GM21717 (cell line): ENCODE measurements around the gene HMG20B.
A peak's percentile ranks its signal among the peaks of the same experiment; 100 is the strongest.

ENCODE experiments used
- ATAC-seq: cut with Tn5 transposase; IDR thresholded peaks from one replicate; pipeline ENCODE4 v1.9.1; 2021; ENCODE audit warnings: mild to moderate bottlenecking, moderate library complexity; ENCODE audit not compliant: unreplicated experiment

Gene HMG20B

GRCh38 chr19:3618811-3619630 is 46.3 kb downstream of the HMG20B start:
- ATAC-seq: no peak

- no peak for ATAC-seq
Observed at GRCh38 chr19:3619631-3620012, 46.9 kb downstream of the HMG20B start.

GRCh38 chr19:3620145-3620816 is 47.5 kb downstream of the HMG20B start:
- ATAC-seq: no peak

DNA sequence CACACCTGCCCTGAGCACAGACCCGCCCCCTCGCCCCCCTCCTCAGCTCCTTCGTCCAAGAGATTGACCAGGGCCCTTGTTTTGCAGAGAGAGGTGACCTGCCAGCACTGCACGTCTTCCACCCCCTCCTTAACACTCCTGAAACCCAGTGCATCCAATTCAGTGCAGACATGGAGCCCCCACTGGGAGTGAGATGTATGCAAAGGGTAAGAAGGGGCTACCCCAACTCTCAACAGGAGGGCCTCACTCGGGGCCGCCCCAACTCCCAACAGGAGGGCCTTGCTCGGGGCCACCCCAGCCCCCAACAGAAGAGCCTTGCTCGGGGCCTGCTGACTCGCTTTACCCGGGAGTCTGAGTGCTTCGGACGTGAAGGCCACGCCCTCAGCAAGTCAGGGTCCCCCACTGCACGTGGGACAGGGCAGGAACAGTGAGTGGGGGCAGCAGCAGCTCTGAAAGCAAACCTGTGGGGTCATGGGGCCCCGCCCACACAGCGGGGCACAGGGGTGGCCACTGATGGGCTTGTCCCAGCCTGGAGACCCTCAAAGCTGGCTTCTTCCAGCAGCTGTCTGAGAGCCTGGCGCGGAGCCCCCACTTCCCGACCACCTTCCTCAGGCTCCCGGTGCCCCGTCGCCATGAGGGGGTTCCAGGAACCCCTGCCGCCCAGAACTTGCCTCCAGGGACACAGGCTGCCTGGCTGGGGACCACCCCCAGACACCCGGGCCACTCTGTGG is 48.2 kb downstream of the HMG20B start:
- ATAC-seq: no peak

DNA sequence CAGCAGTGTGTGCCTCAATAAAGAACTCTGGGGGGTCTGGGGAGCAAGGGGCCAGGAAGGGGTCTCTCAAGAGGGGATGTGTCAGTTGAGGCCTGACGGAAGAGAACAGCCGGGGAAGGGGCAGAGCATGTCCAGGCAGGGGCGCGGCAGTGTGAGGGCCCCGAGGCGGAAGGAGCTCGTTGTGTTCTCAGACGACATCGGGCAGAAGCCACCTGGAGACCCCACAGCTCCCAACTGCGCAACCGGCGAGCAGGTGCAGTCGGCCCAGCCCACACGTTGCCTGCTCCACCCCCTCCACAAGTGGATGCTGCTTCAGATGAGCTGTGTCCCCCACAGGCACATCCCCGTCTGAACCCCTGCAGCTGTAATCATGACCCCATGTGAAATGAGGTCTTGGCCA is 48.9 kb downstream of the HMG20B start:
- no peak for ATAC-seq

- ATAC-seq: no peak
Observed at GRCh38 chr19:3622224-3622623, 49.5 kb downstream of the HMG20B start.

DNA sequence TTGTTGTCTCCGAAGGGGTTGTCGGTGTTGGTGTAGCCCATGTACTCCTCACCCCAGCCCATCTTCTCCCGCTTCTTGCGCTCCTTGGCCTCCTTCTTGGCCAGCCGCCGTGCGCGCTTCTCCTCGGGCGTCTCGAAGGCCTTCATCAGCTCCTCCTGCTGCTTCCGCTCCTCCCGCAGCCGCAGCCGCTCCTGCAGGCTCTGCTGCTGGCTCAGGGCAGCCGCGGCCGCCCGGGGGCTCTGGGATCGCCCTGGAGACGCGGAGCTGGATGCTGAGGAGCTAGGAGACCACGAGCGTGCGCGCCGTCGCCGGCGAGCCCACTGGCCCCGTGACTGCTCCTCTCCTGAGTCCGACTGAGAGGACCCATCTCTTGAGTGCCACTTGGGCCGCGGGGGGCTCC is 51.0 kb downstream of the HMG20B start:
- ATAC-seq: no peak

GRCh38 chr19:3625996-3626472 is 53.3 kb downstream of the HMG20B start:
- ATAC-seq: no peak

- ATAC-seq: peak; percentile 78
Observed at GRCh38 chr19:3626473-3627350, 54.0 kb downstream of the HMG20B start, which contains the start of gene CACTIN. Gene CACTIN (minus strand): TSS chr19:3626790. CDS start chr19:3626762, 28 bp downstream.

GRCh38 chr19:3627351-3627723 is 54.6 kb downstream of the HMG20B start:
- ATAC-seq: no peak
